Vagina (tissue), 2 donors: Measurements from ENCODE around the gene KITLG.

Source experiments
- POLR2A ChIP-seq, 2 donors: fragments of 450-650 bp; IDR thresholded peaks; one replicate each; pipeline ENCODE4 v1.6.1; 2017; ENCODE audit warnings: antibody characterized with exemption in 2 of 2, mild to moderate bottlenecking in 2 of 2, moderate library complexity in 2 of 2
- POLR2AphosphoS5 ChIP-seq, 2 donors: sonication (generic); formaldehyde crosslinking; IDR thresholded peaks; one replicate each; pipeline ENCODE4 v1.9.0; 2017; ENCODE audit warnings: antibody characterized with exemption in 2 of 2, mild to moderate bottlenecking in 2 of 2, low read depth in 1 of 2; ENCODE audit not compliant: insufficient read depth in 1 of 2
- TF ChIP-seq, protein P1 (sequence below), 3 experiments: fragments of 450-650 bp in 2 of 3; fragments of 200-600 bp in 1 of 3; sonication (generic) in 1 of 3; IDR thresholded peaks; one replicate each; pipeline ENCODE4 v1.5.1; 2017 to 2019; ENCODE audit warnings: antibody characterized with exemption in 3 of 3, mild to moderate bottlenecking in 2 of 3, moderate library complexity in 2 of 3

- TF ChIP-seq, protein P1, sequence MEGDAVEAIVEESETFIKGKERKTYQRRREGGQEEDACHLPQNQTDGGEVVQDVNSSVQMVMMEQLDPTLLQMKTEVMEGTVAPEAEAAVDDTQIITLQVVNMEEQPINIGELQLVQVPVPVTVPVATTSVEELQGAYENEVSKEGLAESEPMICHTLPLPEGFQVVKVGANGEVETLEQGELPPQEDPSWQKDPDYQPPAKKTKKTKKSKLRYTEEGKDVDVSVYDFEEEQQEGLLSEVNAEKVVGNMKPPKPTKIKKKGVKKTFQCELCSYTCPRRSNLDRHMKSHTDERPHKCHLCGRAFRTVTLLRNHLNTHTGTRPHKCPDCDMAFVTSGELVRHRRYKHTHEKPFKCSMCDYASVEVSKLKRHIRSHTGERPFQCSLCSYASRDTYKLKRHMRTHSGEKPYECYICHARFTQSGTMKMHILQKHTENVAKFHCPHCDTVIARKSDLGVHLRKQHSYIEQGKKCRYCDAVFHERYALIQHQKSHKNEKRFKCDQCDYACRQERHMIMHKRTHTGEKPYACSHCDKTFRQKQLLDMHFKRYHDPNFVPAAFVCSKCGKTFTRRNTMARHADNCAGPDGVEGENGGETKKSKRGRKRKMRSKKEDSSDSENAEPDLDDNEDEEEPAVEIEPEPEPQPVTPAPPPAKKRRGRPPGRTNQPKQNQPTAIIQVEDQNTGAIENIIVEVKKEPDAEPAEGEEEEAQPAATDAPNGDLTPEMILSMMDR (IDR thresholded peaks at IDR 0.05) = no peak
- TF ChIP-seq POLR2AphosphoS5 (IDR thresholded peaks at IDR 0.05; ENCODE audit: insufficient read depth in 1 of 2, low read depth in 1 of 2) = no peak
- TF ChIP-seq POLR2A (IDR thresholded peaks at IDR 0.05) = no peak
Observed at GRCh38 chr12:88570103-88570502, 10.2 kb downstream of the KITLG start.
